ENCODE measurements around the gene NEURL2.
"Not testable (repeated sequence)": the region's sequence is repeated elsewhere in the genome, so short reads cannot be mapped to it uniquely, and the experiment has no call there.

The NEURL2 gene

DNA sequence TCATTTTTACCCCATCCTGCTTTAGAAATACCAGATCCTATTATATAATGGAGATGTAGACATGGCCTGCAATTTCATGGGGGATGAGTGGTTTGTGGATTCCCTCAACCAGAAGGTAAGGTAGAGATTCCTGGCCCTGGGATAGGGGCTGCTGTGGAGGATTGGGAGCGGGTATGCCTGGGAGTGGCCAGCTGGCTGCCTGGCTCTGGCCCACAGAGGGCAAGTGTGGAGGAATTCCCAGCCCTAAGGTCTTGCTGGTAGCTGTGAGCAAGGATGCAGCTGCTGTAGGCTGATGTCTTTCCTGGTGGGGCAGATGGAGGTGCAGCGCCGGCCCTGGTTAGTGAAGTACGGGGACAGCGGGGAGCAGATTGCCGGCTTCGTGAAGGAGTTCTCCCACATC is 6.7 kb upstream of the NEURL2 start:
- DNase-seq, result no peak

DNA sequence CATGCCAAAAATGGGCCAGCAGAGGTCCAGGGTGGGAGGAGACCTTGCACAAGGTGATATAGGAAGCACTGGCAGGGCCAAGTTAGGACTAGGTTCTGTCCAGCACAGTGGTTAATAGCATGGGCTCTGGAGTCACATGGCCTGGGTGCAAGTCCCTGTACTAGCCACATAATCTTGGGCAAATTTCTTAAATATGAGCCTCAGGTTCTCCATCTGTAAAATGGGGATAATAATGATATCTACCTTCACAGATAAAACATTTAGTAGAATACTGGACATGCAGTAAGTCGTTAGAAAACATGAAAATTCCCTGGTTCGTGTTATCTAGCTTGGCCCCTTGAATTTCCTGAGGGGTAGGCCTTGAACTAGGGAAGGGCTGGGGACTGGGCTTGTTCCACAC is 6.3 kb upstream of the NEURL2 start:
- DNase-seq, result no peak

- no peak for DNase-seq
Measured at GRCh38 chr20:45896641-45897161, 5.7 kb upstream of the NEURL2 start.

DNA sequence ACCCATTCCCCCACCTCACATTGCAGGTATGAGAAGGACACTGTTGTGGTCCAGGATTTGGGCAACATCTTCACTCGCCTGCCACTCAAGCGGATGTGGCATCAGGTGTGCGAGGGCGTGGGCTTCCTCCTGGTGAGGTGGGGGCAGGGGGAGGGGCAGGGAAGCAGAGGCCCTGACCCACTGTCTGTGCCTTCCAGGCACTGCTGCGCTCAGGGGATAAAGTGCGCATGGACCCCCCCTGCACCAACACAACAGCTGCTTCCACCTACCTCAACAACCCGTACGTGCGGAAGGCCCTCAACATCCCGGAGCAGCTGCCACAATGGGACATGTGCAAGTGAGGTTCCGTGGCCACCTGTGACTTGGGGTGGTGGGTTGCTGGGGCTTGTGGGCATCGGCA is 3.8 kb upstream of the NEURL2 start:
- DNase-seq, result no peak

DNA sequence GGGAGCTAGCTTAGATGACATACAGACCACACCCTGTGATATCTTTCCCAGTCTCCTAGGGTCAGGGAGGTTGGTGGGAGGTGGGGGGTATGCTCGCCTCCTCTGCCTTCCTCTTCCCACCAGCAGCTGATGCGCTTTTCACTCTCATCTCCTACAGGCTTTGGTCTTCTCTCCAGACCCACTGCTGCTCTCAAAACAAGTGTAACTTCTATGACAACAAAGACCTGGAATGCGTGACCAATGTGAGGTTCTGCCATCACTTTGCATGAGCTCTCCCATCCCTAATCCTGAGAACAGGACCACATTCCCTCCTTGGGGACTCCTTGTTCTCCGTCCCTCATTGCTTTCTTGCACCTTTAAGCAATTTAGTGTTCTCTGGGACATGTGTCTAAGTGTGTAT is 2.8 kb upstream of the NEURL2 start:
- DNase-seq, result no peak

- DNase-seq, result no peak
Measured at GRCh38 chr20:45892828-45893500, 2.0 kb upstream of the NEURL2 start.

DNA sequence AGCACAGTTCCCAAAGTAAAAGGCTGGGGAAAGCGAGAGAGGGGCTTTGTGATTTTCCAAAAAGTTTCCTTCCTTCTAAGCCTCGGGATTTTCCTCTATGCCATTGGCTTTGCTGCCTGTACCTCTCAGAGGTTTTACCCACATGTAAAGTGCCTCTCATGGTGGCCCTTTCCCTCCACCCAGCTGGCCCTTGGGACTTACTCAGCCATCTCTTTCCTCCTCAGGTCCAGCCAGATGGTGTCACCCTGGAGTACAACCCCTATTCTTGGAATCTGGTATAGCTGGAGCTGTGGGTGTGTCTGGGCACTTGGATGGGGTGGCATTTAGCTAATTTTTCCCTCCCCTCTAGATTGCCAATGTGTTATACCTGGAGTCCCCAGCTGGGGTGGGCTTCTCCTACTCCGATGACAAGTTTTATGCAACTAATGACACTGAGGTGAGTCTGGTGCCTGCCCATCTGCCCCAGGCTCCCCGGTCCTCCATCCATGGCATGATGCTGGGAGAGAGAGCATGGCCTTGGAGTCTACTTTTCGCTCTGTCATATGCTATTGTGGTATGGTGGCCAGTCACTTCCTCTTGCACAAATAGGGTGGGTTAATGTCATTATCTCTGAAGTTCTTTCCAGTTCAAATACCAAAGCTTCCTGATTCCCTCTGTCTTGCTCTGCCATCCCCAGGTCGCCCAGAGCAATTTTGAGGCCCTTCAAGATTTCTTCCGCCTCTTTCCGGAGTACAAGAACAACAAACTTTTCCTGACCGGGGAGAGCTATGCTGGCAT is 1.2 kb upstream of the NEURL2 start:
- no peak for DNase-seq

DNA sequence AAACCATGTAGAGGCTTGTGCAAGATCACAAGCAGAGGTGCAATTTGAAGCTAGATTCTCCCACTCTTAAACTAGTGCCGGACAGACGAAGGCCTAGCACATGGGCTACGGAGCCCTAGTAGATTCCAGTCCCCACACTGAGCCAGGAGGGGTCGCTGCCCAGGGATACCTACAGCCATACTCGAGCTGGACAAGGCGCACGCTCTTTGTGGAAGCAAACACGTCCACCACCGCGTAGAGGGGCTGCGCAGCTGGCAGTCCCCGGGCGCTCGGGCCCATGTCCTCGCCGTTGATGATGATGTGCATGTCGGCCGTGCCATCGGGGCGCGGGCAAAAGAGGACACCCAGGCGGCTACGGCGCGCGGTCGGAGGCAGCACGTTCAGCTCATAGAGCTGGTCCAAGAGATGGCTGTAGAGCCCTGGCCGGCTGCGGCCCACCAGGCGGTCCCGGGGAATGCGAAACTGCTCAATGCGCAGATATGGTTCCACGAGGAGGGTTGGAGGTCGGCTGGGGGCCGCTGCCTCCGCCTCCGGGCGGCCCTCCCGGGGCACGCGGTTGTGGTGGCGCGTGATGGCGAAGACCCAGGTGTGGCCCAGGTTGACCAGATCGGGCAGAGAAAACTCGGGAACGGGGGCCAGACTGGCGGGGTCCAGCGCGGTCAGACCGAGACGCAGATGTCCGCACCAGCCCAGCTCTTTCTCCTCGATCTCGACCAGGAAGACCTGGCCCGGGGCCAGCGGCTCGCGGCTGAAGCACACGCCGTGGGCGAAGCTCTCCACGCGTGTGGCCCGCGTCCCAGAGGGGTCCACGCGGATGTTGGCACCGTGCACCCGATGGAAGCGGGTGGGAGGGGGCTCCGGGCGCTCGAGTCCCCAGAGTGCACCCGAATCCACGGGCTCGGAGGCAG is 677 bp downstream of the NEURL2 start:
- DNase-seq, result peak; percentile 51

DNA sequence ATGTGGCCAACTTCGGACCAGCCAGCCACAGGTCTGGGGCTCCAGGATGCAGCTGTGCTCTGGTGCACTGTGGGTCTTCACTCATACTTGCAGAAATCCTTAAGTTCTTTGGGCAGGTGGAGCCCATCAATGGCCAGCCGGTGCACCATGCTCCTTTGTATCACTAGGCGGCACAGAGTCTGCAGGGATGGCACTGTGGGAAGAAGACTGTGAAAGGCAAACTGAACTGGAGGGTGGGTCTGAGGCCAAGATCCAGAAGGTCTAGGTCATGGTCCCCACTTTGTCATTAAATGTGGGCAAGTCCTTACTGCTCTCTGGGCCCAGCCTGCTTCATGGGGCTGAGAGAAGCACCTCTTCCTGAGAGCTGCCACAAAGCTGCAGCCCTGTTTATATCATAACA is 2.3 kb downstream of the NEURL2 start:
- DNase-seq, result no peak

DNA sequence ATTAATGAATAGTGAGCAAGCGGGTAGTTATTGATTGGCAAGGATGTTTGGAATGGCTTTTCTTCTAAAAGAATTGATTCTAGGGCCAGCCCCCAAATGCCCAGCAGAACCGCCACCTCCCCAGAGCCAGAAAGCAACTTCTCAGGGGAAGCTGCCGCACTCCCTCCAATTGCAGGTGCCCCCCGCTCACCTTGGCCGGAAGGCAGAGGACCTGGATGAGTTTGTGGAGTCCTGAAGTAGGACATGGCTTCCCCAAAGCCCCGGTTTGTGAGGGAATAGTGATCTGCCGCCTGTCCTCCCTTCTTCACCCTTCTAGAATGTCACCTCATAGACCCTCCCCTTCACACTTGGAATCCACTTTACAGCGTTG is 3.7 kb downstream of the NEURL2 start, which contains the start of gene SPATA25:
Gene SPATA25 (minus strand): TSS at position 277 of the 370 bp plus-strand sequence. CDS start 32 bp downstream, at position 245.
- DNase-seq, result no peak

DNA sequence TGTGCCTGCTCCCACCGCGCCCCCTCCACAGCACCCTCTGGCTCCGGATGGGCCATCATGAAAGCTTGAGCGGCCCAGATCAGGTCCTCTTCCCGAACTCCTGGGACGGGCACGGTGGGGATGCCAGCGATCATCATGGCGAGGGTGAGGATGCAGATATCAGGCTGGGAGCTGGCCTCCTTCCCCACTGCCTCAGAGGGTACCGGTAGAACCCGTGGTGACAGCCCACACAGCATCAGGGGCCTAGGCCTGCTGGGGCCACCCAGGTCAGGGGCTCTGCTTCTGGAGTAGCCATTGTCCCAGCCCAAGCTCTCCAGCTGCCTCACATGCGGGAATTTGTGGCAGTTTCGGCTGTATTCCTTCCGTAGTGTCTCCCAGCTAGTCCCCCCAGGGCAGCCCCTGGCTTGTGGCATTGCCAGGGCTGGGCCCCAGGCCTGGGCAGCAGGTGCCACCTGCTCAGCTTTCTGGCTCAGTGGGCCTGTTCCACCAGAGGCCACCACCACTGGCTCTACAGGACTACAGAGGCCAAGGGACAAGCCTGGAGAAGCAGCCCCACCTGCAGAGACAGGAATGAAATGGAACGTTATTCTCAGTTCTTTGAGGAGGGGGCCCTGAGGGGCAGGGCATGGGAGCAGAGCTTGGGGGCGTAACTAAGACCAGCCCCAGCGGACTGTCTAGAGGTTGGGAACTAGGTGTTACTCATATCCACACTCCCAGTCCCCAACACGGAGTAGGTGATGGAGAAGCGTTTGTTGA is 4.2 kb downstream of the NEURL2 start:
- no peak for DNase-seq

GRCh38 chr20:45883100-45883469 is 7.9 kb downstream of the NEURL2 start:
- no peak for DNase-seq

GRCh38 chr20:45882469-45883099 is 8.4 kb downstream of the NEURL2 start:
- DNase-seq, result no peak

- peak; percentile 97 for DNase-seq
Measured at GRCh38 chr20:45880988-45881788, 9.8 kb downstream of the NEURL2 start, which contains the start of gene ZSWIM1. ZSWIM1 (plus strand) TSS chr20:45881227; CDS start chr20:45882593, 1,366 bp downstream.

GRCh38 chr20:45878076-45878761 is 12.8 kb downstream of the NEURL2 start:
- DNase-seq, result no peak

- no peak for DNase-seq
Measured at GRCh38 chr20:45874576-45874975, 16.4 kb downstream of the NEURL2 start.

- DNase-seq, result not testable (repeated sequence)
Measured at GRCh38 chr20:45874104-45874481, 16.9 kb downstream of the NEURL2 start.

- DNase-seq, result no peak
Measured at GRCh38 chr20:45873409-45874103, 17.5 kb downstream of the NEURL2 start.

GRCh38 chr20:45872626-45873025 is 18.4 kb downstream of the NEURL2 start:
- DNase-seq, result no peak

DNA sequence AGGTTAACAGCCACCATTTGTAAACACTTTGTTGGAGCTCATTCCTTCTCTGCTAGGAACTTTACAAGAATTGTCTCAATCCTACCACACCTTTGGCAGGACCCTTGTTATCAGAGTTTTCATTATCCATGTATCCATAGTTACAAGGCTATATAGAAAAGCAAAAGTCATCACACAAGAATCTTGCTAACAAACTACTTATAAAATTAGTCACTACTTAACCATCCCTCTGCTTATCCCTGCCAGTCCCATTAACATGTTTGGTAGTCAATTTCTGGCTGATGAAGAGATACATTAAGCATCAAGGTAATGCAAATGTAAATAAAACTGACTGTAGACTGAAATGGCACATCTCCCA is 23.2 kb downstream of the NEURL2 start:
- no peak for DNase-seq
